T-cell (primary cell): Measurements from ENCODE around the gene BRIP1. TPM values are rescaled to one million over a fixed set of nuclear protein-coding genes. Genes with fewer than 3 reads are reported as not detected.

ENCODE experiments used
- ATAC-seq, 4 experiments: fragments of 200-7000 bp in 3 of 4; fragments of 150-1000 bp in 1 of 4; cut with Tn5 transposase; replicated peaks in 1 of 4; 1 replicate in 3 of 4; 2 replicates in 1 of 4; pipeline ENCODE4 v1.10.0; 2021; ENCODE audit warnings: moderate library complexity in 3 of 4, mild to moderate bottlenecking in 2 of 4, moderate number of reproducible peaks in 1 of 4
- CTCF ChIA-PET, 2 donors: fragments of 300-600 bp; sonication (Branson Sonifier 250); formaldehyde crosslinking; loops; one replicate each; lab custom pipeline; 2022; ENCODE audit warnings: antibody characterized with exemption in 2 of 2; lab: Charles Lee
- POLR2A ChIA-PET, 2 donors: fragments of 300-600 bp; sonication (Branson Sonifier 250); formaldehyde crosslinking; loops; one replicate each; lab custom pipeline; 2022; ENCODE audit warnings: antibody characterized with exemption in 2 of 2; lab: Charles Lee
- DNase-seq, 35 experiments: peaks; one replicate each; pipeline versions ENCODE4 v3.0.0 to v3.0.0-alpha.2; 2013 to 2023
- H3K27ac ChIP-seq: one replicate; pipeline ENCODE4 v1.5.1; 2013; ENCODE audit warnings: low read length
- H3K27me3 ChIP-seq, 2 experiments: replicated peaks in 1 of 2; 1 replicate in 1 of 2; 2 replicates in 1 of 2; pipeline versions ENCODE4 v1.6.1 to v1.7.0; 2013; ENCODE audit warnings: low read length in 1 of 2, mixed read lengths in 1 of 2; ENCODE audit not compliant: control insufficient read depth in 2 of 2, insufficient read depth in 2 of 2; ENCODE audit errors: extremely low read depth in 1 of 2
- H3K36me3 ChIP-seq, 2 donors: 1 replicate in 1 of 2; 2 replicates in 1 of 2; pipeline versions ENCODE4 v1.6.1 to v1.7.0; 2013; ENCODE audit warnings: low read length in 1 of 2; ENCODE audit not compliant: control insufficient read depth in 2 of 2, insufficient read depth in 1 of 2; ENCODE audit errors: extremely low read depth in 1 of 2
- H3K4me1 ChIP-seq, 2 experiments: 1 replicate in 1 of 2; 2 replicates in 1 of 2; pipeline versions ENCODE4 v1.6.1 to v1.7.0; 2013; ENCODE audit warnings: low read length in 2 of 2, mixed read lengths in 1 of 2; ENCODE audit not compliant: insufficient read depth in 2 of 2, control insufficient read depth in 1 of 2; ENCODE audit errors: extremely low read depth in 1 of 2
- H3K4me3 ChIP-seq, 2 donors: 1 replicate in 1 of 2; 2 replicates in 1 of 2; pipeline versions ENCODE4 v1.5.1 to v1.7.0; 2013; ENCODE audit warnings: mild to moderate bottlenecking in 2 of 2, low read length in 1 of 2, moderate library complexity in 1 of 2; ENCODE audit not compliant: control insufficient read depth in 1 of 2; ENCODE audit errors: extremely low read depth in 1 of 2
- H3K9me3 ChIP-seq: 2 replicates; pipeline ENCODE4 v1.7.0; 2013
- H3K27ac Mint-ChIP-seq, 2 donors: one replicate each; pipeline ENCODE4 v1.8.0; 2020 to 2021; ENCODE audit warnings: mild to moderate bottlenecking in 2 of 2, mixed read lengths in 2 of 2
- H3K27me3 Mint-ChIP-seq, 2 donors: one replicate each; pipeline ENCODE4 v1.8.0; 2021 to 2022; ENCODE audit warnings: mixed read lengths in 2 of 2
- H3K36me3 Mint-ChIP-seq: one replicate; pipeline ENCODE4 v1.8.0; 2021; ENCODE audit warnings: mixed read lengths
- H3K4me1 Mint-ChIP-seq, 3 donors: one replicate each; pipeline ENCODE4 v1.8.0; 2020 to 2022; ENCODE audit warnings: mixed read lengths in 3 of 3, mild to moderate bottlenecking in 1 of 3
- H3K4me3 Mint-ChIP-seq, 3 donors: one replicate each; pipeline ENCODE4 v1.8.0; 2020 to 2022; ENCODE audit warnings: mild to moderate bottlenecking in 3 of 3, mixed read lengths in 3 of 3, moderate library complexity in 3 of 3
- H3K9me3 Mint-ChIP-seq, 3 donors: one replicate each; pipeline ENCODE4 v1.8.0; 2020 to 2022; ENCODE audit warnings: mixed read lengths in 3 of 3
- WGBS: methylation state at CpG from one replicate; pipeline ENCODE4 v1.1.5; 2013; ENCODE audit warnings: missing lambda C conversion rate; ENCODE audit not compliant: insufficient coverage; 5-methylcytosine and 5-hydroxymethylcytosine counted together
- total RNA-seq, 35 experiments: library from RNA in 6 of 35; stranded (reverse) in 6 of 35; fragments of 120-200 nt in 1 of 35; gene quantifications; one replicate each; pipeline versions ENCODE4 v1.2.1 to v1.2.4 and lab custom pipeline; 2013 to 2026

Gene BRIP1
- total RNA-seq, 5 donors from 2014 or later (not counting 1 experiment from before 2014, with no cell fraction given) = 1.4 to 3.5 (median 1.7) TPM

- Mint-ChIP-seq H3K4me1 (no peaks in the 10 kb centered on the region), H3K4me3 (no peak overlapping the region)
Measured at GRCh38 chr17:61695779-61696337, 167.5 kb downstream of the BRIP1 start.

GRCh38 chr17:61694095-61694494, 169.2 kb downstream of the BRIP1 start:
- no peaks in the 10 kb centered on the region for H3K27me3 Mint-ChIP-seq
- H3K4me1 ChIP-seq = no peaks in the 10 kb centered on the region
- no peaks in the 10 kb centered on the region for H3K9me3 ChIP-seq
- H3K36me3 Mint-ChIP-seq = peaks cover 14% of the 10 kb centered on the region
- CTCF ChIA-PET = no interaction called here
- H3K36me3 ChIP-seq = no peaks in the 10 kb centered on the region
- H3K27ac Mint-ChIP-seq = no peak overlapping the region
- H3K27me3 ChIP-seq = no peaks in the 10 kb centered on the region
- no peak overlapping the region for H3K27ac ChIP-seq
- POLR2A ChIA-PET = interaction anchor here in 1 of 2 donors (0.6 kb wide), 1 partner anchor 552 kb away, joined by 3 read pairs; no protein-coding TSS in a partner anchor
- H3K4me1 Mint-ChIP-seq = no peaks in the 10 kb centered on the region
- no peak overlapping the region for H3K4me3 Mint-ChIP-seq
- no CpG with 5 or more reads among the region's 1 CpG for WGBS
- DNase-seq = no peak
- H3K9me3 Mint-ChIP-seq = peaks cover 0 to 12% (median 11%) of the 10 kb centered on the region in 3 donors
- no peak overlapping the region for H3K4me3 ChIP-seq
- ATAC-seq = no peak

More at GRCh38 chr17:61695779-61696337, 167.5 kb downstream of the BRIP1 start:
- no peaks in the 10 kb centered on the region for H3K27me3 ChIP-seq
- H3K36me3 Mint-ChIP-seq = peaks cover 10% of the 10 kb centered on the region
- no peaks in the 10 kb centered on the region for H3K4me1 ChIP-seq
- no peaks in the 10 kb centered on the region for H3K27me3 Mint-ChIP-seq
- no CpG with 5 or more reads among the region's 2 CpGs for WGBS
- ATAC-seq = no peak
- DNase-seq = no peak
- no peak overlapping the region for H3K4me3 ChIP-seq
- no peak overlapping the region for H3K27ac Mint-ChIP-seq
- peaks cover 0 to 30% (median 26%) of the 10 kb centered on the region in 3 donors for H3K9me3 Mint-ChIP-seq
- ChIA-PET POLR2A (interaction anchor here in 1 of 2 donors (0.5 kb wide), 1 partner anchor 152 kb away, joined by 3 read pairs; no protein-coding TSS in a partner anchor), CTCF (interaction anchor here in 1 of 2 donors (0.7 kb wide), 1 partner anchor 23 kb away, joined by 4 read pairs; no protein-coding TSS in a partner anchor)
- no peaks in the 10 kb centered on the region for H3K36me3 ChIP-seq
- no peak overlapping the region for H3K27ac ChIP-seq
- H3K9me3 ChIP-seq = peaks cover 8% of the 10 kb centered on the region

GRCh38 chr17:61689610-61690180, 173.6 kb downstream of the BRIP1 start:
- no peak overlapping the region for H3K27ac ChIP-seq
- ChIA-PET CTCF (no interaction called here), POLR2A (no interaction called here)
- Mint-ChIP-seq H3K27ac (no peak overlapping the region), H3K4me3 (no peak overlapping the region), H3K4me1 (no peaks in the 10 kb centered on the region), H3K9me3 (peaks cover 0 to 2% (median 0%) of the 10 kb centered on the region in 3 donors), H3K36me3 (peaks cover 14% of the 10 kb centered on the region), H3K27me3 (no peaks in the 10 kb centered on the region)
- ATAC-seq (no peak), DNase-seq (no peak)
- no CpG with 5 or more reads among the region's 3 CpGs for WGBS
- no peak overlapping the region for H3K4me3 ChIP-seq
- no peaks in the 10 kb centered on the region for H3K4me1 ChIP-seq
- H3K27me3 ChIP-seq = no peaks in the 10 kb centered on the region
- no peaks in the 10 kb centered on the region for H3K36me3 ChIP-seq
- H3K9me3 ChIP-seq = no peaks in the 10 kb centered on the region

- H3K4me1 Mint-ChIP-seq = no peaks in the 10 kb centered on the region
- WGBS = 86% methylated on average over 2 of the region's 2 CpGs
- H3K9me3 Mint-ChIP-seq = peaks cover 0 to 2% (median 0%) of the 10 kb centered on the region in 3 donors
Measured at GRCh38 chr17:61687769-61688168, 175.6 kb downstream of the BRIP1 start.

DNA sequence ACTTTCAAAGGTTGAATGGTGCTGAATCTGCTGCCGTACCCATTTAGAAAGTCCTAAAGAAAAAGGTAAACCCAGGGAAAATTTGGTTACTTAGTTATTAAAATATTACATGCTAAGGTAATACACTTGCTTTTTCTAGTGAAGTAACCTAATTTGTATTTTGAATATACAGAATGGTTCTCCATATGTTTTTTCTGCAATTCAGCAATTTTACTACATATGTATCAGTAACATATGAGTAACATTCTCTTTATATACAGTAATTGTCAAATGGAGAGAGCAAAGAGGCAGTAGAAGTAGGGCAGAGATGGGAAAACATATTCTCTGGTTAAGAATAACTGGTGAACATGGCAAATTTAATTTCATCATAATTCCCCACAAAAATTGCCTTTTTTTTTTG, 177.2 kb downstream of the BRIP1 start:
- Mint-ChIP-seq H3K4me1 (no peaks in the 10 kb centered on the region), H3K9me3 (peaks cover 0 to 2% (median 0%) of the 10 kb centered on the region in 3 donors), H3K4me3 (no peak overlapping the region), H3K27me3 (no peaks in the 10 kb centered on the region), H3K36me3 (peaks cover 18% of the 10 kb centered on the region), H3K27ac (no peak overlapping the region)
- H3K4me1 ChIP-seq = no peaks in the 10 kb centered on the region
- no peak overlapping the region for H3K27ac ChIP-seq
- ChIA-PET CTCF (no interaction called here), POLR2A (no interaction called here)
- no peaks in the 10 kb centered on the region for H3K9me3 ChIP-seq
- DNase-seq (no peak), ATAC-seq (no peak)
- H3K4me3 ChIP-seq = no peak overlapping the region
- no peaks in the 10 kb centered on the region for H3K27me3 ChIP-seq
- WGBS = no CpG with 5 or more reads among the region's 1 CpG
- no peaks in the 10 kb centered on the region for H3K36me3 ChIP-seq

More at GRCh38 chr17:61687769-61688168, 175.6 kb downstream of the BRIP1 start:
- Mint-ChIP-seq H3K36me3 (peaks cover 18% of the 10 kb centered on the region), H3K27ac (no peak overlapping the region), H3K4me3 (no peak overlapping the region), H3K27me3 (no peaks in the 10 kb centered on the region)
- no peak overlapping the region for H3K27ac ChIP-seq
- H3K9me3 ChIP-seq = no peaks in the 10 kb centered on the region
- DNase-seq (no peak), ATAC-seq (no peak)
- H3K36me3 ChIP-seq = no peaks in the 10 kb centered on the region
- H3K4me3 ChIP-seq = no peak overlapping the region
- H3K27me3 ChIP-seq = no peaks in the 10 kb centered on the region
- H3K4me1 ChIP-seq = no peaks in the 10 kb centered on the region
- ChIA-PET CTCF (interaction anchor here in 1 of 2 donors (0.6 kb wide), 1 partner anchor 49 kb away, joined by 3 read pairs; no protein-coding TSS in a partner anchor), POLR2A (no interaction called here)

GRCh38 chr17:61684818-61685217, 178.5 kb downstream of the BRIP1 start:
- ATAC-seq (no peak), DNase-seq (no peak)
- Mint-ChIP-seq H3K4me3 (no peak overlapping the region), H3K27me3 (no peaks in the 10 kb centered on the region), H3K4me1 (no peaks in the 10 kb centered on the region), H3K27ac (no peak overlapping the region), H3K36me3 (peaks cover 18% of the 10 kb centered on the region), H3K9me3 (peaks cover 0 to 2% (median 2%) of the 10 kb centered on the region in 3 donors)
- CTCF ChIA-PET = no interaction called here
- POLR2A ChIA-PET = no interaction called here
- H3K4me1 ChIP-seq = no peaks in the 10 kb centered on the region
- WGBS = no CpG with 5 or more reads among the region's 5 CpGs
- no peaks in the 10 kb centered on the region for H3K36me3 ChIP-seq
- H3K27ac ChIP-seq = no peak overlapping the region
- no peaks in the 10 kb centered on the region for H3K9me3 ChIP-seq
- no peak overlapping the region for H3K4me3 ChIP-seq
- no peaks in the 10 kb centered on the region for H3K27me3 ChIP-seq
